ENCODE results near the gene SULT1C3. TPM values are rescaled to one million over a fixed set of nuclear protein-coding genes. Genes with fewer than 3 reads are reported as not detected.
"Not testable (repeated sequence)": the region's sequence is repeated elsewhere in the genome, so short reads cannot be mapped to it uniquely, and the experiment has no call there.

Gene SULT1C3
- total RNA-seq, 4 donors from 2014 or later, result not detected

GRCh38 chr2:108270768-108271506 lies 31.2 kb downstream of the SULT1C3 start:
- H3K36me3 ChIP-seq, result no peaks in the 10 kb centered on the region
- no peak overlapping the region for H3K27ac ChIP-seq (replicated peaks in 1 of 4)
- no peak overlapping the region for H3K4me3 ChIP-seq
- DNase-seq (ENCODE audit: extremely low spot score), result peak; percentile 81
- WGBS, result 77% methylated on average over 5 of the region's 5 CpGs
- H3K9me3 ChIP-seq, result no peaks in the 10 kb centered on the region
- H3K4me1 ChIP-seq, result peaks cover 0 to 13% (median 2%) of the 10 kb centered on the region in 4 donors
- intact Hi-C loops (cut with DNase I), result no loop called here
- TF ChIP-seq CTCF (IDR thresholded peaks at IDR 0.05) (no peak), EP300 (IDR thresholded peaks at IDR 0.05) (no peak), POLR2A (IDR thresholded peaks at IDR 0.05; ENCODE audit: low read depth) (no peak), POLR2AphosphoS5 (IDR thresholded peaks at IDR 0.05) (no peak)
- H3K27me3 ChIP-seq, result no peaks in the 10 kb centered on the region

- DNase-seq (ENCODE audit: extremely low spot score), result peak; percentile 68
- Histone ChIP-seq H3K27ac (replicated peaks in 1 of 4) (no peak overlapping the region), H3K36me3 (no peaks in the 10 kb centered on the region), H3K4me1 (peaks cover 0 to 13% (median 2%) of the 10 kb centered on the region in 4 donors), H3K4me3 (peak overlapping the region in 3 of 4 donors; percentile 15 to 25 (median 17)), H3K9me3 (no peaks in the 10 kb centered on the region), H3K27me3 (no peaks in the 10 kb centered on the region)
- intact Hi-C loops (cut with DNase I), result no loop called here
- TF ChIP-seq POLR2A (IDR thresholded peaks at IDR 0.05; ENCODE audit: low read depth) (no peak), POLR2AphosphoS5 (IDR thresholded peaks at IDR 0.05) (peak in 1 of 2 donors; percentile 8)
- WGBS, result 49% methylated on average over 7 of the region's 7 CpGs
Measured at GRCh38 chr2:108271691-108272253, 32.0 kb downstream of the SULT1C3 start.

- Histone ChIP-seq H3K36me3 (no peaks in the 10 kb centered on the region), H3K4me1 (no peaks in the 10 kb centered on the region), H3K27me3 (no peaks in the 10 kb centered on the region), H3K4me3 (no peak overlapping the region), H3K9me3 (no peaks in the 10 kb centered on the region), H3K27ac (replicated peaks in 1 of 4) (no peak overlapping the region)
- no peak for TF ChIP-seq CTCF (IDR thresholded peaks at IDR 0.05)
- no peak for TF ChIP-seq POLR2A (IDR thresholded peaks at IDR 0.05; ENCODE audit: low read depth)
- TF ChIP-seq POLR2AphosphoS5 (IDR thresholded peaks at IDR 0.05), result no peak
- TF ChIP-seq EP300 (IDR thresholded peaks at IDR 0.05), result no peak
- DNase-seq (ENCODE audit: extremely low spot score), result no peak
- intact Hi-C loops (cut with DNase I), result no loop called here
- 77% methylated on average over 2 of the region's 2 CpGs for WGBS
Measured at GRCh38 chr2:108278631-108279030, 38.9 kb downstream of the SULT1C3 start.

- TF ChIP-seq POLR2A (IDR thresholded peaks at IDR 0.05; ENCODE audit: low read depth), result no peak
- TF ChIP-seq EP300 (IDR thresholded peaks at IDR 0.05), result no peak
- no peak for TF ChIP-seq CTCF (IDR thresholded peaks at IDR 0.05)
- no peak for TF ChIP-seq POLR2AphosphoS5 (IDR thresholded peaks at IDR 0.05)
- 79% methylated on average over 5 of the region's 5 CpGs for WGBS
- intact Hi-C loops (cut with DNase I), result no loop called here
- Histone ChIP-seq H3K36me3 (no peaks in the 10 kb centered on the region), H3K27me3 (no peaks in the 10 kb centered on the region), H3K4me1 (no peaks in the 10 kb centered on the region), H3K9me3 (no peaks in the 10 kb centered on the region), H3K27ac (replicated peaks in 1 of 4) (no peak overlapping the region), H3K4me3 (no peak overlapping the region)
- no peak for DNase-seq (ENCODE audit: extremely low spot score)
Measured at GRCh38 chr2:108279468-108279867, 39.7 kb downstream of the SULT1C3 start.

GRCh38 chr2:108280466-108280865 lies 40.7 kb downstream of the SULT1C3 start:
- Histone ChIP-seq H3K27ac (replicated peaks in 1 of 4) (no peak overlapping the region), H3K27me3 (no peaks in the 10 kb centered on the region), H3K4me1 (no peaks in the 10 kb centered on the region), H3K36me3 (no peaks in the 10 kb centered on the region), H3K4me3 (no peak overlapping the region), H3K9me3 (no peaks in the 10 kb centered on the region)
- TF ChIP-seq POLR2A (IDR thresholded peaks at IDR 0.05; ENCODE audit: low read depth) (no peak), POLR2AphosphoS5 (IDR thresholded peaks at IDR 0.05) (no peak), EP300 (IDR thresholded peaks at IDR 0.05) (no peak), CTCF (IDR thresholded peaks at IDR 0.05) (no peak)
- 68% methylated on average over 3 of the region's 3 CpGs for WGBS
- no peak for DNase-seq (ENCODE audit: extremely low spot score)
- intact Hi-C loops (cut with DNase I), result no loop called here

- H3K9me3 ChIP-seq; H3K27ac ChIP-seq (replicated peaks in 1 of 4); H3K36me3 ChIP-seq; H3K27me3 ChIP-seq; intact Hi-C loops (cut with DNase I); H3K4me1 ChIP-seq; H3K4me3 ChIP-seq; DNase-seq (ENCODE audit: extremely low spot score): not testable (repeated sequence)
- 93% methylated on average over 7 of the region's 7 CpGs for WGBS
Measured at GRCh38 chr2:108284566-108284965, 44.8 kb downstream of the SULT1C3 start.

Data from esophagus muscularis mucosa (tissue), 4 donors.